Astrocyte (in vitro differentiated cells and primary cell): ENCODE results near the gene APOL1. TPM values are rescaled to one million over a fixed set of nuclear protein-coding genes. Genes with fewer than 3 reads are reported as not detected.

Experiments used
- DNase-seq: peaks from one replicate; pipeline ENCODE4 v3.0.0-alpha.2; 2010; ENCODE audit warnings: low read depth
- FAIRE-seq: peaks from 2 replicates; lab custom pipeline; 2011; peaks lifted over from hg19 to GRCh38; lab: Jason Lieb, UNC
- H2AFZ ChIP-seq: 2 replicates; pipeline ENCODE4 v1.6.0; 2012; ENCODE audit warnings: low read depth, low read length, inconsistent platforms
- H3K27ac ChIP-seq: 2 replicates; pipeline ENCODE4 v1.5.1; 2011; ENCODE audit warnings: low read depth, low read length, inconsistent platforms
- H3K27me3 ChIP-seq: 2 replicates; pipeline ENCODE4 v1.6.0; 2011; ENCODE audit warnings: low read length, inconsistent platforms; ENCODE audit not compliant: insufficient read depth
- H3K36me3 ChIP-seq: 2 replicates; pipeline ENCODE4 v1.5.1; 2011; ENCODE audit warnings: low read length, inconsistent platforms; ENCODE audit not compliant: insufficient read depth
- H3K4me1 ChIP-seq: 2 replicates; pipeline ENCODE4 v1.5.1; 2011; ENCODE audit warnings: low read length, inconsistent platforms; ENCODE audit not compliant: insufficient read depth
- H3K4me2 ChIP-seq: 2 replicates; pipeline ENCODE4 v1.6.0; 2012; ENCODE audit warnings: low read length, inconsistent platforms
- H3K4me3 ChIP-seq: 2 replicates; pipeline ENCODE4 v1.5.1; 2011; ENCODE audit warnings: low read depth, mild to moderate bottlenecking, low read length, inconsistent platforms; ENCODE audit not compliant: insufficient read depth
- H3K79me2 ChIP-seq: 2 replicates; pipeline ENCODE4 v1.6.0; 2012; ENCODE audit warnings: mild to moderate bottlenecking, low read length, inconsistent platforms; ENCODE audit not compliant: insufficient read depth
- H3K9ac ChIP-seq: 2 replicates; pipeline ENCODE4 v1.6.0; 2012; ENCODE audit warnings: mild to moderate bottlenecking, low read length, inconsistent platforms
- H3K9me3 ChIP-seq: 2 replicates; pipeline ENCODE4 v1.5.1; 2012; ENCODE audit warnings: low read depth, mild to moderate bottlenecking, low read length, inconsistent platforms; ENCODE audit not compliant: insufficient read depth
- H4K20me1 ChIP-seq: 2 replicates; pipeline ENCODE4 v1.6.0; 2012; ENCODE audit warnings: low read length, inconsistent platforms; ENCODE audit not compliant: insufficient read depth
- H3K27ac Mint-ChIP-seq: one replicate; pipeline ENCODE4 v1.8.0; 2021; ENCODE audit warnings: mild to moderate bottlenecking, mixed read lengths; ENCODE audit not compliant: unreplicated experiment
- H3K27me3 Mint-ChIP-seq: one replicate; pipeline ENCODE4 v1.8.0; 2021; ENCODE audit warnings: low read depth, mixed read lengths; ENCODE audit not compliant: unreplicated experiment
- H3K36me3 Mint-ChIP-seq: one replicate; pipeline ENCODE4 v1.8.0; 2021; ENCODE audit warnings: low read depth, mixed read lengths; ENCODE audit not compliant: unreplicated experiment
- H3K4me1 Mint-ChIP-seq: one replicate; pipeline ENCODE4 v1.8.0; 2021; ENCODE audit warnings: low read depth, mixed read lengths; ENCODE audit not compliant: unreplicated experiment
- H3K4me3 Mint-ChIP-seq: one replicate; pipeline ENCODE4 v1.8.0; 2021; ENCODE audit warnings: mild to moderate bottlenecking, moderate library complexity, mixed read lengths; ENCODE audit not compliant: unreplicated experiment
- H3K9me3 Mint-ChIP-seq: one replicate; pipeline ENCODE4 v1.8.0; 2021; ENCODE audit warnings: mild to moderate bottlenecking, mixed read lengths; ENCODE audit not compliant: unreplicated experiment
- CTCF ChIP-seq: IDR thresholded peaks from 2 replicates; pipeline ENCODE4 v1.5.1; 2011; ENCODE audit warnings: low read depth, mild to moderate bottlenecking, inconsistent platforms, low read length, moderate library complexity; ENCODE audit not compliant: insufficient read depth
- EZH2 ChIP-seq: IDR thresholded peaks from 2 replicates; pipeline ENCODE4 v1.6.1; 2012; ENCODE audit warnings: mild to moderate bottlenecking, low read length, inconsistent platforms; ENCODE audit not compliant: insufficient read depth
- total RNA-seq: library from RNA; stranded (reverse); gene quantifications from 2 replicates; pipeline ENCODE4 v1.2.1, GENCODE V29; 2021

Gene APOL1
- total RNA-seq, 1 donor from 2014 or later = 3.9 TPM

- Histone ChIP-seq H3K4me1 (peaks cover 5% of the 10 kb centered on the region), H3K36me3 (peaks cover 84% of the 10 kb centered on the region), H3K9ac (no peak overlapping the region), H3K4me3 (no peak overlapping the region), H3K27me3 (no peaks in the 10 kb centered on the region), H3K27ac (no peak overlapping the region), H2AFZ (no peak overlapping the region), H3K9me3 (no peaks in the 10 kb centered on the region), H4K20me1 (peaks cover 96% of the 10 kb centered on the region), H3K79me2 (peaks cover 43% of the 10 kb centered on the region), H3K4me2 (no peak overlapping the region)
- Mint-ChIP-seq H3K4me1 (peaks cover 25% of the 10 kb centered on the region), H3K27ac (peak overlapping the region; percentile 72), H3K4me3 (no peak overlapping the region), H3K9me3 (no peaks in the 10 kb centered on the region), H3K27me3 (no peaks in the 10 kb centered on the region), H3K36me3 (peaks cover 44% of the 10 kb centered on the region)
- DNase-seq (no peak), FAIRE-seq (no peak)
- no peak for TF ChIP-seq CTCF
- no peak for TF ChIP-seq EZH2
Measured at GRCh38 chr22:36284171-36284571, 31.2 kb downstream of the APOL1 start.

- DNase-seq = no peak
- Mint-ChIP-seq H3K27me3 (no peaks in the 10 kb centered on the region), H3K4me3 (no peak overlapping the region), H3K27ac (peak overlapping the region; percentile 72), H3K9me3 (no peaks in the 10 kb centered on the region), H3K36me3 (peaks cover 47% of the 10 kb centered on the region), H3K4me1 (peaks cover 24% of the 10 kb centered on the region)
- Histone ChIP-seq H3K27ac (no peak overlapping the region), H2AFZ (no peak overlapping the region), H3K9me3 (no peaks in the 10 kb centered on the region), H3K79me2 (peaks cover 51% of the 10 kb centered on the region), H4K20me1 (peaks cover 96% of the 10 kb centered on the region), H3K4me2 (no peak overlapping the region), H3K4me3 (no peak overlapping the region), H3K9ac (no peak overlapping the region), H3K4me1 (no peaks in the 10 kb centered on the region), H3K36me3 (peaks cover 84% of the 10 kb centered on the region), H3K27me3 (no peaks in the 10 kb centered on the region)
- FAIRE-seq = no peak
- no peak for TF ChIP-seq EZH2
- TF ChIP-seq CTCF = no peak
Measured at GRCh38 chr22:36285017-36285416, 32.1 kb downstream of the APOL1 start.

- peaks cover 52% of the 10 kb centered on the region for H3K79me2 ChIP-seq
- Mint-ChIP-seq H3K4me1 (peaks cover 23% of the 10 kb centered on the region), H3K9me3 (no peaks in the 10 kb centered on the region), H3K27ac (peak overlapping the region; percentile 87), H3K4me3 (no peak overlapping the region), H3K36me3 (peaks cover 47% of the 10 kb centered on the region), H3K27me3 (no peaks in the 10 kb centered on the region)
- DNase-seq (no peak), FAIRE-seq (no peak)
- TF ChIP-seq EZH2 (no peak), CTCF (no peak)
- no peaks in the 10 kb centered on the region for H3K9me3 ChIP-seq
- H3K36me3 ChIP-seq = peaks cover 81% of the 10 kb centered on the region
- H3K4me2 ChIP-seq = no peak overlapping the region
- H3K4me1 ChIP-seq = no peaks in the 10 kb centered on the region
- no peak overlapping the region for H2AFZ ChIP-seq
- H3K9ac ChIP-seq = no peak overlapping the region
- H3K27me3 ChIP-seq = no peaks in the 10 kb centered on the region
- peaks cover 92% of the 10 kb centered on the region for H4K20me1 ChIP-seq
- H3K4me3 ChIP-seq = no peak overlapping the region
- H3K27ac ChIP-seq = no peak overlapping the region
Measured at GRCh38 chr22:36285545-36285944, 32.6 kb downstream of the APOL1 start.
